Measurements from ENCODE around the gene MAPK10.

GRCh38 chr4:86398187-86398586 is 38.3 kb upstream of the MAPK10 start:
- TF ChIP-seq CTCF (IDR thresholded peaks at IDR 0.05) (no peak), EP300 (IDR thresholded peaks at IDR 0.05) (no peak)
